CD14-positive monocyte (primary cell): ENCODE measurements around the gene ASTN2. TPM values are rescaled to one million over a fixed set of nuclear protein-coding genes. Genes with fewer than 3 reads are reported as not detected.

ENCODE experiments used
- DNase-seq, 3 donors: peaks; one replicate each; pipeline ENCODE4 v3.0.0-alpha.2; 2011 to 2022
- H2AFZ ChIP-seq: 2 replicates; pipeline ENCODE4 v1.6.0; 2012; ENCODE audit warnings: mild to moderate bottlenecking, low read depth, low read length, inconsistent platforms; ENCODE audit not compliant: insufficient read depth, poor library complexity, severe bottlenecking
- H3K27ac ChIP-seq, 2 donors: 1 replicate in 1 of 2; 2 replicates in 1 of 2; pipeline ENCODE4 v1.5.1; 2012 to 2013; ENCODE audit warnings: low read length in 2 of 2, control low read depth in 1 of 2, inconsistent platforms in 1 of 2, low read depth in 1 of 2, mild to moderate bottlenecking in 1 of 2
- H3K27me3 ChIP-seq, 2 donors: one replicate each; pipeline versions ENCODE4 v1.6.0 to v1.6.1; 2011 to 2013; ENCODE audit warnings: low read length in 2 of 2; ENCODE audit not compliant: control insufficient read depth in 2 of 2, insufficient read depth in 2 of 2
- H3K36me3 ChIP-seq, 2 donors: replicated peaks in 1 of 2; 1 replicate in 1 of 2; 2 replicates in 1 of 2; pipeline versions ENCODE4 v1.5.1 to v1.6.1; 2012 to 2013; ENCODE audit warnings: low read length in 2 of 2, control low read depth in 1 of 2, inconsistent platforms in 1 of 2, mild to moderate bottlenecking in 1 of 2; ENCODE audit not compliant: insufficient read depth in 2 of 2, control insufficient read depth in 1 of 2
- H3K4me1 ChIP-seq, 2 donors: 1 replicate in 1 of 2; 2 replicates in 1 of 2; pipeline versions ENCODE4 v1.5.1 to v1.6.1; 2012 to 2013; ENCODE audit warnings: low read length in 2 of 2, control low read depth in 1 of 2, inconsistent platforms in 1 of 2, mild to moderate bottlenecking in 1 of 2, moderate library complexity in 1 of 2; ENCODE audit not compliant: insufficient read depth in 2 of 2, control insufficient read depth in 1 of 2
- H3K4me2 ChIP-seq: replicated peaks from 2 replicates; pipeline ENCODE3; 2012; ENCODE audit warnings: low read length, moderate library complexity, mild to moderate bottlenecking; ENCODE audit not compliant: poor library complexity, severe bottlenecking; ENCODE audit errors: extremely low read depth
- H3K4me3 ChIP-seq, 3 experiments: fragments of 200-600 bp in 1 of 3; sonication (generic) in 1 of 3; replicated peaks in 1 of 3; 1 replicate in 2 of 3; 2 replicates in 1 of 3; pipeline ENCODE4 v1.5.1; 2011 to 2013; ENCODE audit warnings: low read length in 3 of 3, mild to moderate bottlenecking in 3 of 3, control low read depth in 2 of 3, low read depth in 2 of 3, inconsistent platforms in 1 of 3, moderate library complexity in 1 of 3
- H3K79me2 ChIP-seq: 2 replicates; pipeline ENCODE4 v1.6.0; 2012; ENCODE audit warnings: mild to moderate bottlenecking, control low read depth, inconsistent platforms, low read length, moderate library complexity; ENCODE audit not compliant: insufficient read depth
- H3K9ac ChIP-seq: 2 replicates; pipeline ENCODE4 v1.6.0; 2017; ENCODE audit warnings: low read length, mild to moderate bottlenecking; ENCODE audit not compliant: insufficient read depth, poor library complexity, severe bottlenecking
- H3K9me3 ChIP-seq, 2 donors: replicated peaks in 1 of 2; 1 replicate in 1 of 2; 2 replicates in 1 of 2; pipeline versions ENCODE4 v1.5.1 to v1.6.1; 2012 to 2013; ENCODE audit warnings: low read length in 2 of 2, control low read depth in 1 of 2; ENCODE audit not compliant: control insufficient read depth in 1 of 2, insufficient read depth in 1 of 2
- H4K20me1 ChIP-seq: 2 replicates; pipeline ENCODE4 v1.6.0; 2012; ENCODE audit warnings: mild to moderate bottlenecking, low read length, control low read depth, moderate library complexity; ENCODE audit not compliant: insufficient read depth
- H3K27ac Mint-ChIP-seq, 7 donors: one replicate each; pipeline ENCODE4 v1.8.0; 2020; ENCODE audit warnings: mild to moderate bottlenecking in 7 of 7, mixed read lengths in 7 of 7, moderate library complexity in 6 of 7, inconsistent platforms in 2 of 7
- H3K27me3 Mint-ChIP-seq, 3 donors: one replicate each; pipeline ENCODE4 v1.8.0; 2021 to 2022; ENCODE audit warnings: low read depth in 3 of 3, mild to moderate bottlenecking in 3 of 3, mixed read lengths in 3 of 3, moderate library complexity in 3 of 3, inconsistent platforms in 1 of 3
- H3K36me3 Mint-ChIP-seq, 2 donors: one replicate each; pipeline ENCODE4 v1.8.0; 2020; ENCODE audit warnings: mixed read lengths in 2 of 2, inconsistent platforms in 1 of 2, mild to moderate bottlenecking in 1 of 2
- H3K4me1 Mint-ChIP-seq: one replicate; pipeline ENCODE4 v1.8.0; 2020; ENCODE audit warnings: mild to moderate bottlenecking, mixed read lengths
- H3K4me3 Mint-ChIP-seq, 2 donors: one replicate each; pipeline ENCODE4 v1.8.0; 2020; ENCODE audit warnings: mild to moderate bottlenecking in 2 of 2, mixed read lengths in 2 of 2, moderate library complexity in 1 of 2
- H3K9me3 Mint-ChIP-seq, 7 donors: one replicate each; pipeline ENCODE4 v1.8.0; 2020 to 2022; ENCODE audit warnings: mixed read lengths in 7 of 7, mild to moderate bottlenecking in 6 of 7, moderate library complexity in 6 of 7, inconsistent platforms in 2 of 7
- WGBS: methylation state at CpG from one replicate; pipeline ENCODE4 v1.1.5; 2013; ENCODE audit warnings: missing lambda C conversion rate; ENCODE audit not compliant: insufficient coverage; 5-methylcytosine and 5-hydroxymethylcytosine counted together
- intact Hi-C, 2 donors: fragments of 100-400 bp; cut with micrococcal nuclease; formaldehyde crosslinking; loops; one replicate each; pipeline versions ENCODE4 v1.15.0 to v1.15.1; 2023
- polyA plus RNA-seq, 3 donors: library from polyadenylated mRNA; depleted of rRNA in 1 of 3; unstranded in 2 of 3; stranded (reverse) in 1 of 3; fragments of 300-500 nt in 2 of 3; fragments of >200 nt in 1 of 3; fragmentation: Illumina TruSeq in 2 of 3; gene quantifications; 1 replicate in 2 of 3; 2 replicates in 1 of 3; pipeline ENCODE4 v1.2.3, GENCODE V29; 2012 to 2021
- TF ChIP-seq, protein P1 (sequence below): fragments of 200-600 bp; IDR thresholded peaks from one replicate; pipeline ENCODE4 v1.8.0; 2022; ENCODE audit warnings: antibody characterized with exemption, mild to moderate bottlenecking

ASTN2 gene
- polyA plus RNA-seq, 3 donors, result not detected

DNA sequence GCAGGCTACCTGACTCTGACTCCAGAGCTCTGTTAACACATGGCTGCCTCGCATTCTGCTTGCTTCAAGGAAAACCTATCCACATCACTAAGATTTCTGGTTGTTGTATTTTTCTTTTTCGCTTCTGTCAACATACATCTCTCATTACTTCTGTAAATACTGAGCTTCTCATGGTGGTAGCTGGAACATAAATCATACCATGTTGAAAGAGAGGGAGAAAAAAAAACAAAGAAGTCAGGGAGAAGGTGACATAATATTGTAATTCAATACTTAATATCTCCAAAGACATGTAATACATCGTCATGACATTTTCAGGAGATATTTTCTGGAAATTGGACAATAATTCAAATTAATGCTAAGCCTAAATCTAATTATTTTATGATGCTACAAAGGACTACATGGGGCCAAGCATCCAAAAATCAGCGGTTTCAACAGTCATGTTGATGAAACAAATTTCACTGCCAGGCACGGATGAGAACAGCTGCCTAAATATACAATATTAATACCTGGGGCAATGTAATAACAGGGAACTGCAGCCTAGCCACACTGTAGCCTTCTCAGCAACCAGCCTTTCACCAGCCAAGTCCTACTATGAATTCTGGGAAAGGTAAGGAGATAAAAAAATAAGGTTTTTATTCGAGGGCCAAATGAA is 395.8 kb downstream of the ASTN2 start:
- H3K36me3 Mint-ChIP-seq, result no peaks in the 10 kb centered on the region
- Histone ChIP-seq H4K20me1 (no peaks in the 10 kb centered on the region), H3K4me2 (no peak overlapping the region), H3K79me2 (no peaks in the 10 kb centered on the region), H3K4me3 (no peak overlapping the region), H3K9ac (no peak overlapping the region), H3K9me3 (peaks cover 0 to 4% of the 10 kb centered on the region in 2 donors), H2AFZ (no peak overlapping the region), H3K27me3 (no peaks in the 10 kb centered on the region), H3K36me3 (no peaks in the 10 kb centered on the region), H3K27ac (no peak overlapping the region), H3K4me1 (no peaks in the 10 kb centered on the region)
- no peak for DNase-seq
- no peak overlapping the region for H3K27ac Mint-ChIP-seq
- TF ChIP-seq, protein P1, sequence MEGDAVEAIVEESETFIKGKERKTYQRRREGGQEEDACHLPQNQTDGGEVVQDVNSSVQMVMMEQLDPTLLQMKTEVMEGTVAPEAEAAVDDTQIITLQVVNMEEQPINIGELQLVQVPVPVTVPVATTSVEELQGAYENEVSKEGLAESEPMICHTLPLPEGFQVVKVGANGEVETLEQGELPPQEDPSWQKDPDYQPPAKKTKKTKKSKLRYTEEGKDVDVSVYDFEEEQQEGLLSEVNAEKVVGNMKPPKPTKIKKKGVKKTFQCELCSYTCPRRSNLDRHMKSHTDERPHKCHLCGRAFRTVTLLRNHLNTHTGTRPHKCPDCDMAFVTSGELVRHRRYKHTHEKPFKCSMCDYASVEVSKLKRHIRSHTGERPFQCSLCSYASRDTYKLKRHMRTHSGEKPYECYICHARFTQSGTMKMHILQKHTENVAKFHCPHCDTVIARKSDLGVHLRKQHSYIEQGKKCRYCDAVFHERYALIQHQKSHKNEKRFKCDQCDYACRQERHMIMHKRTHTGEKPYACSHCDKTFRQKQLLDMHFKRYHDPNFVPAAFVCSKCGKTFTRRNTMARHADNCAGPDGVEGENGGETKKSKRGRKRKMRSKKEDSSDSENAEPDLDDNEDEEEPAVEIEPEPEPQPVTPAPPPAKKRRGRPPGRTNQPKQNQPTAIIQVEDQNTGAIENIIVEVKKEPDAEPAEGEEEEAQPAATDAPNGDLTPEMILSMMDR, result no peak
- H3K9me3 Mint-ChIP-seq, result peaks cover 0 to 5% (median 2%) of the 10 kb centered on the region in 7 donors
- intact Hi-C loops, result no loop called here
- H3K4me3 Mint-ChIP-seq, result no peak overlapping the region
- no peaks in the 10 kb centered on the region for H3K4me1 Mint-ChIP-seq
- peaks cover 2 to 6% (median 3%) of the 10 kb centered on the region in 3 donors for H3K27me3 Mint-ChIP-seq
- WGBS, result 100% methylated on average over 3 of the region's 6 CpGs

DNA sequence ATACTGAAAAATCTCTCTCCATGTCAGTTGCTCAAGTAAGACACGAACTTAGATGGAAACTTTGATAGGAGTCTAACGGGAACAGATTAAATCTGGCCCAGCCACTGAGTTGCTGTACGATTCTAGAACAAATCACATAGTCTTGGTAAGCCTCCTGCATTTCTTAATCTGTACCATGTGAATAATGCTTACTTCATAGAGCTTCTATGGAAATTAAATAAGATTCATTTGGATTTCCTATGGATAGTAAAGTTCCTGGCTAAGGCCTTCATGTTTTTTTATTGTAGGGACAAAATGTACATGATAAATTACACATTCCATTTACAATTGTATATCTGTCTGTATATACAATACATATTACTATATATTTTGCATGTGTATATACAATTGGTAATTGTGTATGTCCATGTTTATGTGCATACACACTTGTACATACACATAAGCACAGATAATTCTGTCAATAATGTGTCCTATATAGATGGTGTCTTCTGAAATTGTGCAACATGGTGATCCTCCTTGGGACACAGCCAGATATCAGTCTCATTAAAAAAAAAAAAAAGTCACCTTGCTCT is 397.4 kb downstream of the ASTN2 start:
- Mint-ChIP-seq H3K27ac (no peak overlapping the region), H3K4me3 (no peak overlapping the region), H3K4me1 (no peaks in the 10 kb centered on the region), H3K9me3 (peaks cover 0 to 5% (median 2%) of the 10 kb centered on the region in 7 donors), H3K36me3 (no peaks in the 10 kb centered on the region), H3K27me3 (peaks cover 0 to 2% (median 2%) of the 10 kb centered on the region in 3 donors)
- Histone ChIP-seq H3K27me3 (no peaks in the 10 kb centered on the region), H4K20me1 (no peaks in the 10 kb centered on the region), H3K9ac (no peak overlapping the region), H3K9me3 (peaks cover 0 to 4% of the 10 kb centered on the region in 2 donors), H3K27ac (no peak overlapping the region), H3K4me2 (no peak overlapping the region), H2AFZ (no peak overlapping the region), H3K79me2 (no peaks in the 10 kb centered on the region), H3K4me3 (no peak overlapping the region), H3K4me1 (no peaks in the 10 kb centered on the region), H3K36me3 (no peaks in the 10 kb centered on the region)
- TF ChIP-seq, protein P1, result no peak
- no CpG with 5 or more reads among the region's 3 CpGs for WGBS
- no peak for DNase-seq
- intact Hi-C loops, result no loop called here
